GF-D8 (cell line): Measurements from ENCODE around the gene GABPA.

Experiments
- DNase-seq: peaks from one replicate; lab custom pipeline; 2025; lab: John Stamatoyannopoulos, UW

GABPA gene

DNA sequence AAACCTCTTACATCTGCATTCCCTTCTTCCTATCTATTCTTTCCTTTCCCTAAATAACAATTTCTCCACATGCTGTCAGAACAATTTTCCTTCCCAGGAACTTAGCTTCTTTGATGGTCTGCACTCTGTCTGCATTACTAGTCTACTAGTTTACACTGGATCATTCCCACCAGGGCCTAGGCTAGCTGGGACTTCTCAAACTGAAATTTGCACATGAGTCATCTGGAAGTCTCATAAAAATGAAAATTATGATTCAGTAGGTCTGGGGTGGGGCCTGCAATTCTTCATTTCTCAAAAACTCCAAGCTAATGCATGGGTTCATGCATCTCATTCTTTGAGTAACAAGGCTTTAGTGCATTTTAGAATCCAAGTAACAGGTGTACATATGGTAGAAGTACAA is 74.2 kb downstream of the GABPA start:
- DNase-seq: no peak

- no peak for DNase-seq
Measured at GRCh38 chr21:25811186-25811585, 76.4 kb downstream of the GABPA start.

GRCh38 chr21:25813917-25814316 is 79.1 kb downstream of the GABPA start:
- DNase-seq: no peak

GRCh38 chr21:25818121-25818520 is 83.3 kb downstream of the GABPA start:
- DNase-seq: no peak

- DNase-seq: no peak
Measured at GRCh38 chr21:25818551-25818950, 83.8 kb downstream of the GABPA start.
